ENCODE results near the gene SLC66A3. TPM values are rescaled to one million over a fixed set of nuclear protein-coding genes. Genes with fewer than 3 reads are reported as not detected.
A peak's percentile ranks its signal among the peaks of the same experiment; 100 is the strongest.

The SLC66A3 gene
- total and polyA plus RNA-seq, 8 donors = 12.1 to 55.1 (median 22.9) TPM; not detected in 1

- no peaks in the 10 kb centered on the region for H3K9me3 ChIP-seq
- H3K27me3 ChIP-seq = peaks cover 0 to 11% (median 0%) of the 10 kb centered on the region in 3 donors
- 81 to 84% (median 82%) methylated on average over 9 of the region's 9 CpGs for WGBS, 5 donors
- H3K4me3 ChIP-seq = no peak overlapping the region
- no peak for DNase-seq
- intact Hi-C loops (cut with DNase I; ENCODE audit: low total_unique reads) = loop anchor here (5.0 kb wide), 1 partner anchor 285 kb away; no protein-coding TSS in a partner anchor
- no peak for TF ChIP-seq CTCF (IDR thresholded peaks at IDR 0.05)
- no peak for TF ChIP-seq EP300 (IDR thresholded peaks at IDR 0.05)
- no peak for TF ChIP-seq POLR2A (IDR thresholded peaks at IDR 0.05)
- no peak for TF ChIP-seq POLR2AphosphoS5 (IDR thresholded peaks at IDR 0.05)
- H3K4me1 ChIP-seq = peaks cover 0 to 13% (median 0%) of the 10 kb centered on the region in 4 donors
- H3K27ac ChIP-seq = no peak overlapping the region
- H3K36me3 ChIP-seq = no peaks in the 10 kb centered on the region
These were observed 32.9 kb upstream of the SLC66A3 start for GRCh38 chr2:11122380-11122779.

DNA sequence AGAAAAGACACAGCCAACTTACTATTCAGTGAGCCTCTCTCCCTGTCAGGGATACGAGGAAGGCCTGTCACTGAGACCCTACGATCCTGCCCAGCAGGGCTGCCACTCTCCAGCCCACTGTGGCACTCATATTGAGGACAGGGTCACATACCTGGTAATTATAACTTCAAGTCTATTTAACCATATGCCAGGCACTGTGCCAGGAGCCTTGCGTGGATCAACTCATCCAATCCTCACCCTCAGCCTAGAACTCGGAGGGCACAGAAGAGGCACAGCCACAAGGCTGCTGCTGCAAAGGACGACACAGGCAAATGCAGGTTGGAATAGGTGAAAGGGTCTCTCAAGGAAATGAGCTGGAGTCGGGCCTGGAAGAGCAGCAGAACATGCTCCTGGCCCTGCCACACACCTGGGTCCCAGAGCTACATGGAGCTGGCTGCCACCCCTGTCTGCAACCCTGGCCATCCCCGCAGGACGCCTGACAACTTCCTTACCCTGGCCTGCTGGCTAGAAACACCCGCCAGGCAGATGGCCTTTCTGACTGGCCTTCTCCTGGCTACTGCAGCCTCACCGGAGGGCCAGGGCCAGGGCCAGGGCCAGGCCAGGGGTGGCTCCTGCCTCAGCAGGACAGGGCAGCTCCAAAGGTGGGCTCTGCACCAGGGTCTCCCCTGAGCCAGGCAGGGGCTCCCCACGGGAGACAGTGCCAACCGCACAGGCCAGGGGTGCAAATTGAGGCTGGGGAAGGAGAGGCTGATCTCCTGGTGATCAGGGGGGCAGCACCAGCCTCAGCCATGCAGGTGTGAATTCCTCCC is 32.1 kb upstream of the SLC66A3 start:
- H3K36me3 ChIP-seq = no peaks in the 10 kb centered on the region
- DNase-seq = no peak
- H3K4me1 ChIP-seq = peaks cover 0 to 18% (median 3%) of the 10 kb centered on the region in 4 donors
- no peak overlapping the region for H3K27ac ChIP-seq
- H3K4me3 ChIP-seq = no peak overlapping the region
- peaks cover 0 to 11% (median 0%) of the 10 kb centered on the region in 3 donors for H3K27me3 ChIP-seq
- 75 to 89% (median 82%) methylated on average over 9 to 12 of the region's 12 CpGs for WGBS, 5 donors
- no peaks in the 10 kb centered on the region for H3K9me3 ChIP-seq
- TF ChIP-seq POLR2A (IDR thresholded peaks at IDR 0.05) (no peak), EP300 (IDR thresholded peaks at IDR 0.05) (no peak)
- intact Hi-C loops (cut with DNase I; ENCODE audit: low total_unique reads) = loop anchor here (5.0 kb wide), 1 partner anchor 286 kb away; no protein-coding TSS in a partner anchor

- no peak overlapping the region for H3K27ac ChIP-seq
- no peak for TF ChIP-seq POLR2AphosphoS5 (IDR thresholded peaks at IDR 0.05)
- TF ChIP-seq POLR2A (IDR thresholded peaks at IDR 0.05) = no peak
- TF ChIP-seq CTCF (IDR thresholded peaks at IDR 0.05) = peak in 5 of 7 experiments; percentile 60 to 64 (median 63)
- no peak for TF ChIP-seq EP300 (IDR thresholded peaks at IDR 0.05)
- no peak overlapping the region for H3K4me3 ChIP-seq
- H3K36me3 ChIP-seq = no peaks in the 10 kb centered on the region
- intact Hi-C loops (cut with DNase I; ENCODE audit: low total_unique reads) = loop anchor here (5.0 kb wide), 1 partner anchor 287 kb away; no protein-coding TSS in a partner anchor
- peaks cover 0 to 11% (median 0%) of the 10 kb centered on the region in 3 donors for H3K27me3 ChIP-seq
- 51 to 62% (median 58%) methylated on average over 27 to 41 of the region's 41 CpGs for WGBS, 5 donors
- DNase-seq = peak; percentile 76 to 85
- peaks cover 0 to 20% (median 8%) of the 10 kb centered on the region in 4 donors for H3K4me1 ChIP-seq
- H3K9me3 ChIP-seq = no peaks in the 10 kb centered on the region
These were observed 31.2 kb upstream of the SLC66A3 start for GRCh38 chr2:11123856-11124759.

- WGBS, 5 donors = 56 to 65% (median 61%) methylated on average over 3 of the region's 3 CpGs
- intact Hi-C loops (cut with DNase I; ENCODE audit: low total_unique reads) = loop anchor here (5.0 kb wide), 1 partner anchor 287 kb away; no protein-coding TSS in a partner anchor
- Histone ChIP-seq H3K9me3 (no peaks in the 10 kb centered on the region), H3K4me1 (peaks cover 5 to 21% (median 13%) of the 10 kb centered on the region in 4 donors), H3K27ac (no peak overlapping the region), H3K27me3 (peaks cover 0 to 11% (median 0%) of the 10 kb centered on the region in 3 donors), H3K4me3 (no peak overlapping the region), H3K36me3 (no peaks in the 10 kb centered on the region)
- TF ChIP-seq POLR2AphosphoS5 (IDR thresholded peaks at IDR 0.05) (no peak), POLR2A (IDR thresholded peaks at IDR 0.05) (no peak), EP300 (IDR thresholded peaks at IDR 0.05) (no peak), CTCF (IDR thresholded peaks at IDR 0.05) (no peak)
- no peak for DNase-seq
These were observed 30.6 kb upstream of the SLC66A3 start for GRCh38 chr2:11124760-11125068.
